Natural killer cell (primary cell): Measurements from ENCODE around the gene SRC. TPM values are rescaled to one million over a fixed set of nuclear protein-coding genes. Genes with fewer than 3 reads are reported as not detected.

ENCODE experiments used
- ATAC-seq, 3 donors: fragments of 150-1000 bp in 2 of 3; fragments of 200-7000 bp in 1 of 3; cut with Tn5 transposase; 1 replicate in 1 of 3; 2 replicates in 2 of 3; pipeline ENCODE4 v1.10.0; 2021; ENCODE audit warnings: mild to moderate bottlenecking in 2 of 3, moderate library complexity in 2 of 3
- DNase-seq, 2 donors: peaks; one replicate each; pipeline versions ENCODE4 v3.0.0 to v3.0.0-alpha.2; 2013 to 2021; ENCODE audit warnings: mixed read lengths in 1 of 2
- H3K27ac ChIP-seq: one replicate; pipeline ENCODE4 v1.5.1; 2013; ENCODE audit warnings: mild to moderate bottlenecking, low read length
- H3K27me3 ChIP-seq: one replicate; pipeline ENCODE4 v1.6.1; 2013; ENCODE audit warnings: low read length; ENCODE audit not compliant: control insufficient read depth, insufficient read depth
- H3K36me3 ChIP-seq: one replicate; pipeline ENCODE4 v1.6.1; 2013; ENCODE audit warnings: low read length; ENCODE audit not compliant: control insufficient read depth, insufficient read depth
- H3K4me1 ChIP-seq: one replicate; pipeline ENCODE4 v1.6.1; 2013; ENCODE audit warnings: low read length; ENCODE audit not compliant: control insufficient read depth, insufficient read depth
- H3K4me3 ChIP-seq: one replicate; pipeline ENCODE4 v1.5.1; 2013; ENCODE audit warnings: low read length
- H3K9me3 ChIP-seq: one replicate; pipeline ENCODE4 v1.6.1; 2013; ENCODE audit warnings: low read length; ENCODE audit not compliant: control insufficient read depth, insufficient read depth
- H3K27ac Mint-ChIP-seq, 2 donors: one replicate each; pipeline ENCODE4 v1.8.0; 2022; ENCODE audit warnings: mild to moderate bottlenecking in 2 of 2, mixed read lengths in 2 of 2, moderate library complexity in 1 of 2
- H3K27me3 Mint-ChIP-seq, 2 donors: one replicate each; pipeline ENCODE4 v1.8.0; 2022; ENCODE audit warnings: low read depth in 2 of 2, mixed read lengths in 2 of 2
- H3K36me3 Mint-ChIP-seq: one replicate; pipeline ENCODE4 v1.8.0; 2022; ENCODE audit warnings: mixed read lengths
- H3K4me1 Mint-ChIP-seq, 2 donors: one replicate each; pipeline ENCODE4 v1.8.0; 2022; ENCODE audit warnings: mixed read lengths in 2 of 2
- H3K4me3 Mint-ChIP-seq: one replicate; pipeline ENCODE4 v1.8.0; 2022; ENCODE audit warnings: mild to moderate bottlenecking, moderate library complexity, mixed read lengths
- H3K9me3 Mint-ChIP-seq, 2 donors: one replicate each; pipeline ENCODE4 v1.8.0; 2022; ENCODE audit warnings: mixed read lengths in 2 of 2
- CTCF ChIP-seq: fragments of 200-600 bp; IDR thresholded peaks from one replicate; pipeline ENCODE4 v1.8.0; 2022; ENCODE audit warnings: antibody characterized with exemption
- WGBS: methylation state at CpG from one replicate; pipeline ENCODE4 v1.1.7; 2013; ENCODE audit warnings: missing lambda C conversion rate; ENCODE audit not compliant: insufficient coverage; 5-methylcytosine and 5-hydroxymethylcytosine counted together
- intact Hi-C: fragments of 100-400 bp; cut with micrococcal nuclease; formaldehyde crosslinking; loops from one replicate; pipeline ENCODE4 v1.14.2; 2022
- total RNA-seq, 4 donors: library from RNA; stranded (reverse); fragments of 120-200 nt in 1 of 4; gene quantifications; one replicate each; pipeline versions ENCODE4 v1.2.3 to v1.2.4, GENCODE V29; 2013 to 2022

Gene SRC
- total RNA-seq, 3 donors from 2014 or later (not counting 1 experiment from before 2014, with no cell fraction given): 2.3 to 15.6 (median 10.5) TPM

DNA sequence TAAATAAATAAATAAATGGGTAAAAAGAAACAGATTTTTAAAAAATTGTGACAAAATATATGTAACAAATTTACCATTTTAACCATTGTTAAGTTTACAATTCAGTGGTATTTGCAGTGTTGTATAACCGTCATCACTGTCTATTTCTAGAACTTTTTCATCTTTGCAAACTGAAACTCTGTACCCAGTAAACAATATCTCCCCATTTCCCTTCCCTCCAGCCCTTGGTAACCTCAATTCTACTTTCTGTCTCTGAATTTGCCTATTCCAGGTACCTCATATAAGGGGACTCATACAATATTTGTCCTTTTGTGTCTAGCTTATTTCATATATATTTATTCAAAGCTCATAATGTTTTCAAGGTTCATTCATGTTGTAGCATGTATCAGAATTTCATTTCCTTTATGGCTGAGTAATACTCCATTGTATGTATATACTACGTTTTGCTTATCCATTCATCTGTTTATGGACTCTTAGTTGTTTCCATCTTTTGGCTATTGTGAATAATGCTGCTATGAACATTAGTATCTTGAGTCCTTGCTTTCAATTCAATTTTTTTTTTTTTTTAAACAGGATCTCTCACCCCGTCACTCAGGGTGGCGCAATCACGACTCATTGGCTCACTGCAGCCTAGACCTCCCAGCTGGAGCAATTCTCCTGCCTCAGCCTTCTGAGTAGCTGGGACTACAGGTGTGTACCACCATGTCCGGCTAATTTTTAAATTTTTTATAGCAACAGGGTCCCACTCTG is 47.6 kb upstream of the SRC start:
- H3K27ac Mint-ChIP-seq: no peak overlapping the region
- Histone ChIP-seq H3K27ac (no peak overlapping the region), H3K4me1 (no peaks in the 10 kb centered on the region), H3K4me3 (no peak overlapping the region), H3K9me3 (no peaks in the 10 kb centered on the region), H3K27me3 (no peaks in the 10 kb centered on the region), H3K36me3 (peaks cover 33% of the 10 kb centered on the region)
- H3K9me3 Mint-ChIP-seq: peaks cover 3% of the 10 kb centered on the region in 2 donors
- no peak for DNase-seq
- H3K36me3 Mint-ChIP-seq: peaks cover 6% of the 10 kb centered on the region
- H3K27me3 Mint-ChIP-seq: no peaks in the 10 kb centered on the region
- H3K4me3 Mint-ChIP-seq: no peak overlapping the region
- H3K4me1 Mint-ChIP-seq: peaks cover 29 to 50% of the 10 kb centered on the region in 2 donors
- WGBS: 94% methylated on average over 5 of the region's 6 CpGs
- ATAC-seq: no peak
- intact Hi-C loops: no loop called here
- no peak for TF ChIP-seq CTCF

DNA sequence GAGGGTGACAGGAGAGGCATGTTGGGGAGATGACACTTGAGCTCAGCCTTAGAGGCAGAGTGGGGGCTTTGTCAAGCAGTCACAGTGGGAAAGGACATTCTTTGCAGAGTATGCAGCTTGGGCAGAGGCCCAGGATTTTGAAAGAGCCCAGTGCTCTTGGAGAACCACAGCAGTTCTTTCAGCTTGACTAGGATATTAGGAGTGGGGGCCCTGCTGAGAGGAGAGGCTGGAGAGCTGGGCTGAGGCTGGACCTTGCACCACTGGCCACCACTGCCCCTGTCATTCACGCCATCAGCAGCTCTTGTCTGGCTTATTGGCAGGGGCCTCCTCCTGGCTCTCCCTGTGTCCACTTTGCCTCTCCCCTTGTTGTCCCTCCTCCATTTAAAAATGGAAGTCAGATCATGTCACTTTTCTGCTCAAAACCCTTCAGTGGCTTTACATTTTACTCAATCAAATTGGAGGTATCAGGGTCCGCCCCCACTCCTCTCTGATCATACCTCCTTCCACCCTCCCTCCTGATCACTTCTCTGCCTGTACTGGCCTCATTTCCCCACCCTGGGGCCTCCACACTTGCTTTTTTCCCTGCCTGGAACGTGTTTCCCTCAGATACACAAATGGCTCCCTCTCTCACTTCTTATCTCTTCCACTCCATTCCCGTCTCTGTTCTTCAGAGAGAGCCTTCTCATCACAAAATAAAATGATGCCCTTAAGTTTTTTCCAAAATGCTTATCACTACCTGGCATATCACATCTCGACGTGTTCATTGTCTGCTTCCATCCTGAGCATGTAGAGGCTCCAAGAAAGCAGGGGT is 46.0 kb upstream of the SRC start:
- no peaks in the 10 kb centered on the region for H3K27me3 Mint-ChIP-seq
- DNase-seq (no peak), ATAC-seq (no peak)
- H3K36me3 Mint-ChIP-seq: no peaks in the 10 kb centered on the region
- H3K4me3 ChIP-seq: no peak overlapping the region
- peaks cover 38% of the 10 kb centered on the region for H3K36me3 ChIP-seq
- H3K4me1 Mint-ChIP-seq: peaks cover 17 to 38% of the 10 kb centered on the region in 2 donors
- intact Hi-C loops: no loop called here
- TF ChIP-seq CTCF: no peak
- H3K4me1 ChIP-seq: no peaks in the 10 kb centered on the region
- no peaks in the 10 kb centered on the region for H3K27me3 ChIP-seq
- no peak overlapping the region for H3K27ac ChIP-seq
- WGBS: 96% methylated on average over 6 of the region's 6 CpGs
- H3K27ac Mint-ChIP-seq: peak overlapping the region; percentile 25 to 38
- H3K9me3 Mint-ChIP-seq: no peaks in the 10 kb centered on the region
- H3K9me3 ChIP-seq: no peaks in the 10 kb centered on the region
- H3K4me3 Mint-ChIP-seq: no peak overlapping the region

DNA sequence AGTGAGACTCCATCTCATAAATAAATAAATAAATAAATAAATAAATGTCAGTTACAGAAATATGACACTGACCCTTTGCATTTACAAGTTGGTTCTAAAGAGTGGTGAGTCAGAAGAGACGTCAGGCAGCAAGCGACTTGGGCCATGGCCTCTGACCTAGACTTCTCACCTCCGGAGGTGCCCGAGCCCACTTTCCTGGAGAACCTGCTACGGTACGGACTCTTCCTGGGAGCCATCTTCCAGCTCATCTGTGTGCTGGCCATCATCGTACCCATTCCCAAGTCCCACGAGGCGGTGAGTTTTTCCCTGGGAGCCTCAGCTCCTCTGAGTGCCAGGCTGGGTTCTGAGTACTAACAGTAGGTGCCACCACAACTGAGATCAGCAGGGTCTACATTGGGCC is 44.8 kb upstream of the SRC start:
- intact Hi-C loops: no loop called here
- Histone ChIP-seq H3K4me1 (no peaks in the 10 kb centered on the region), H3K4me3 (no peak overlapping the region), H3K36me3 (peaks cover 44% of the 10 kb centered on the region), H3K27ac (no peak overlapping the region), H3K27me3 (no peaks in the 10 kb centered on the region), H3K9me3 (no peaks in the 10 kb centered on the region)
- WGBS: 98% methylated on average over 9 of the region's 9 CpGs
- peaks cover 11 to 36% of the 10 kb centered on the region in 2 donors for H3K4me1 Mint-ChIP-seq
- H3K27me3 Mint-ChIP-seq: no peaks in the 10 kb centered on the region
- H3K36me3 Mint-ChIP-seq: no peaks in the 10 kb centered on the region
- no peak overlapping the region for H3K4me3 Mint-ChIP-seq
- ATAC-seq: no peak
- no peak for TF ChIP-seq CTCF
- DNase-seq: no peak
- H3K9me3 Mint-ChIP-seq: no peaks in the 10 kb centered on the region
- no peak overlapping the region for H3K27ac Mint-ChIP-seq
